NCI-H2107 (cell line): Measurements from ENCODE around the gene FOXG1.

Experiments used
- DNase-seq: peaks from one replicate; lab custom pipeline; 2025; lab: John Stamatoyannopoulos, UW

Gene FOXG1

DNA sequence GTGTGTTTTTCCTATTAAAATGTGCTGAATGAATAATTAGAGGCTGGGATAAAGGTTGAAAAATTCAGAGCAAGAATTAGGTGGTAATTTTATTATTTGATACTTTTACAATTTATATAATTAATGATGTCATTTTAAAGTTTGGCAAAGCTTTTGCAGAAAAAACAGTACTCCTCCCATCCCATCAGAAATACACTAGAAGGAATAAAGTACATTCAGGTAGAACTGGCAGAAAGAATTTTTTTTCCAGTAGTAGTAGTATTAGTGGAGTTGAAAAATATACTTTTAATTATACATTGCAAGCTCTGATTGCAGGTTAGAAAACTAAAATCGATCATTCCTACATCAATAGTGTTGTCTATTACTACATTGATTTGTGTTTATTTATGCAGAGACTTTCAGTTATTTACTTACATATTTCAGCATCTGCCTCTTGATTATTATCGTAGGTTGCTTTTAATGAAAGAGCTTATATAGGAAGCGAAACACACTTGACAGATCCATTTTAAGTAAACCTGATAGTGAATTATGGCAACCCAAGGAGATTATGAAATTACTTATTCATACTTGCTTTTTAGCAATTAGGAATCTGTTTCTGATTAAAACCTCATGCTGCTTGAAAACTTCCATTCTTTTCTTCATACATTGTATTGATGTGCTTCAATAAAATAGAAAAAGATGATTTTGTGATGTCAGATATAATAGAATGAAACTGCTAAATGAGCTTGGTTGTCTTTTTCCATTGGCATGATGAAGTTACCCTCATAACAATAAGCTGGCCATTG, 10.1 kb downstream of the FOXG1 start:
- no peak for DNase-seq

GRCh38 chr14:28777471-28778137, 11.0 kb downstream of the FOXG1 start:
- DNase-seq: no peak

DNA sequence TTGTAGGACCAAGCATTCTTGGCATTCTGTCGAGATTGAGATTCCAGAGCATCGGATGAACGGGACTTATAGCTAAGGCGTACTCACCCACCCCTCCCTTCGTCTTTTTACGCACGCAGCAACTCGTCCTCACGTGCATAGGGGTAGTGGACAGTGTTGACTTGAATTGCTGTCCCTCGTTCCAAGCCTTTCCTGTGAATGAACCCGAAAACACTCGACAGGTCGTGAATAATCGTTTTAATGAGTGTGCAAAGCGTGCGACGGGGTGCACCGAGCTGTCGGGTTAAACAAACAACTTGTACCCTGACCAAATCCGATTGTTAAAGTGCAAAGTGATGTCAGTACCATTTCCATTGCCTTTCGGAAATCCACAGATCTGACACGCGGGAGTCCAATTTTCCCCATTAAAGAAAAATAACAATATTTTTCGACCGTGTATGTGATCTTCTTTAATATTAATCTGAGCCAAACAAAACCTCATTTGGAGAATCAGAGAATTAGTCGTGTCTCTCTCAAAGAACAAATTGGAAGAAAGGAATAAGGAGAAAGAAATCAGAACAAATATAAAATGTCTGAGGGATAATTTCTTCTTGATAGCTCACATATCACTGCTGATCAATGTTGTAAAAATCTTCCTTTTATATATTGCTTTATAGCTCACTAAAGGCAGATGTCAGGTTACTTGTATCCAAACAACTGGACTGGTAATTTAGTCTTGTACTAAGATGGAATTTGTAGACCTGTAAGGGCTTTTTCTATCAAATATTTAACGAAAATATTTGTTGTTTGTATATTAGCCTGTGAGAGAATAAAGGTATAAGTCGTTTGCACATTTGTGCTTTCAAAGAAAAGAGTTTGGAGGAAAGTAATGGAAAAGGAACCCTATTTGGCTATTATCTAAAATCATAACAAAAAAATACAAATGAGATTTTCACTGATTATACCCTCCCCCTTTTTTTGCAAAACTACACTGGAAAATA, 11.8 kb downstream of the FOXG1 start:
- DNase-seq: no peak

DNA sequence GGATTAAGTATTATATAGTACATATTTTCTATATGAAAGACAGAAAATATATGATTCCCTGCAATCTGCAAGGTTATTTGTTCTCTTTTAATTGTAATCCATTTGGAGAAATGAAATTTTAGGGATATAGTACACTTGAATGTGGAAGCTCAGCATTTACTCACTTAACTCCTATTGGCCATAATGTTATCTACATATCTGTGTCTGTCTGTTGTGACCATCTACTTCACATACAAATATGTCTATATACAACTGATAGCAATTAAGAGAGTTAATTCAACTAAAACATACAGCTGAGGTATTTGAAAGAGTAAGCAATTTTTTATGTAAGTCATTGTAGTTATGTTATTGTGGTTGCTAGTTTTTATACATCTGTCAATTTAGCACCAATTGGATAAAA, 12.9 kb downstream of the FOXG1 start:
- no peak for DNase-seq

GRCh38 chr14:28780843-28781820, 14.5 kb downstream of the FOXG1 start:
- no peak for DNase-seq

DNA sequence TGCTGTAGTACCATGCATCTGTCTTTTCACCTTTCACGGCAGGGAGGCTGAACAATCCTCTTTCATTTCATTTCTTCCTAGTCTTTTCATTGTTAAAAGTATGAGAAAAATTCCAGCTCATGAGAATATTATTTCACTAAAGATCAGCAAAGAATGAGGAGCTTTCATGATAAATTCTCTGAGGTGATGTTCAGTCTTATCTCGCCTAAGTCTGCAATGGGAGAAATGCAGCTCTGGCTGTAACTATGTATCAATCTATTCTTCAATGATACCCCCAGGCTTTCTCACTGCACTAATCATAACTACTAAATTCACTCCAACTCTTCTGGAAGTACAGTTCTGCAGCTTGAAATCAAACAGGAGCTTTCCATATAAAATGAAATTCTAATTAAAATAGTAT, 15.7 kb downstream of the FOXG1 start:
- DNase-seq: no peak

- DNase-seq: no peak
Measured at GRCh38 chr14:28783664-28784063, 17.1 kb downstream of the FOXG1 start.

DNA sequence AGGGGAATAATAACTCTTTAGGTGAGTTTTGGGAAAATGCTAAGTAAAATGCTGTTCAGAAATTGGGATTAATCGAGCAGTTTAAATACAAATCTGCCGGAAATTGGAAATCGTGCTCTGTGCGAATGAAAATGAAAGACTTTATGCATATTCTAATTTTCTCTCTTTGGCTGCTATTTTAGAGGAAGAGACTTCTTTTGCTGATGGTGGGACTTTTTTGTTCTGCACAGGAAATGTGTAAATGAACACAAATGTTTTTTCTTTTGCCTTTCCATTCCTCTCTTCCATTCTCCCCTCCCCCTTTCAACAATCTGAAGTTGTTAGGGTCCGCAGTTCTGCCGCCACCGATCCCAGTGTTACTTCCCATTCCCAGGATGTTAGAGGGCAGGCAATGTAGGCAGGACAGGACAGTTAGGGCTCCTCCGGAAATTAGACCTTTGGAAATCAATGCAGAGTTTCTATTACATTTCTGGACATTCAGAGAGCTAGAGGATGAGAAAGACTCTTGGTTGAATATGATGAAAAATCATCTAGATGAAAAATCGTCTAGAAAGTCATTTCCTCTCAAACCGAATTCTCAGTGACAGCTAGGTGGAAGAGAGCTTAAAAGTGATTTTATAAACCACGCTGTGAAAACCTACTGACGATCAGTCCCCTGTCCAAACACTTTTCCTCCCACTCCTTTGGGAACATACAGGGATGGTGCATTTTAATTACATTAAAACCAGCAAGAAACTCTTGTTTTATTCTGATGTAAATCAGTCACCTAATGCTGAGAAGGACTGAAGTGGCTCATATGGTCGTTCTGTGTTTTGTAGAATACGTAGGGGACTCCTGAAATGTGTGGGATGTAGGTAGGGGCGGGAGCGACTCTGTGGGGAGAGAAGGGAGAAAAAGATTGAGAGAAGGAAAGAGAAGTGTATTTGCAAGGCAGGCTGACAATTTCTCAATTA, 17.8 kb downstream of the FOXG1 start:
- DNase-seq: no peak

- DNase-seq: no peak
Measured at GRCh38 chr14:28785096-28785952, 18.7 kb downstream of the FOXG1 start.

DNA sequence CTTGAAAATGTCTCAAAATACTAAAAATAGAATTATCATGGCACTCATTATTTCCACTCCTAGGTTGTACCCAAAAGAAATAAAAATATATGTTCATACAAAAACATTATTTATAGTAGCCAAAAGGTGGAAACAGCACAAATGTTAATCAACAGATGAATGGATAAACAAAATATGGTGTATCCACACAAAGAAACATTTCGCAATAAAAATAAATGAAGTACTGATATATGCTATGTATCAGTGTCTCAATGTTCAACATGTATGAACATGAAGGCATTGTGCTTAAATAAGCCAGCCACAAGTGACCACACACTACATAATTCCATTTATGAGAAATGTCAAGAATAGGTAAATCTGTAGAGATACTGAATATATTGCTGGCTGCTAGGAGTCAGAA, 40.9 kb downstream of the FOXG1 start:
- no peak for DNase-seq

GRCh38 chr14:28813810-28814209, 47.2 kb downstream of the FOXG1 start:
- no peak for DNase-seq
